Measurements from ENCODE around the gene KCMF1.

Gene KCMF1

GRCh38 chr2:84956334-84957297, 14.3 kb upstream of the KCMF1 start:
- DNase-seq, result no peak

DNA sequence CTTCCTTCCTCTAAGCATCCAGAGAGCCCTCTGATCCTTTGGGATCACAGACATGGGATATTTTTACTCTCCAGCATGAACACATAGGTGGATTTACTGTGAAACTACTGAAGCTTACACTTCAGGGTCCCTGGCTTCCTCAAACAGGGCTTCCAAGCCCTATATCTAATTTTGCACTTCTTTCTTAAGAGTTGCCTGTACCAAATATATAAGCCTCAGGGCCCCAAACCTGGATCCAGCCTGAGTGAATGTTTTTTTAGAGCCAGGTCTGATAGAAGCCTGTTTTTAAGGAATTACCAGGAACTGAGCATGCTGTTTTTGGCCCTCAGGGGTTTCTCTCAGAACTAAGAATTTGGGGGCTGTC, 13.2 kb upstream of the KCMF1 start:
- no peak for DNase-seq

DNA sequence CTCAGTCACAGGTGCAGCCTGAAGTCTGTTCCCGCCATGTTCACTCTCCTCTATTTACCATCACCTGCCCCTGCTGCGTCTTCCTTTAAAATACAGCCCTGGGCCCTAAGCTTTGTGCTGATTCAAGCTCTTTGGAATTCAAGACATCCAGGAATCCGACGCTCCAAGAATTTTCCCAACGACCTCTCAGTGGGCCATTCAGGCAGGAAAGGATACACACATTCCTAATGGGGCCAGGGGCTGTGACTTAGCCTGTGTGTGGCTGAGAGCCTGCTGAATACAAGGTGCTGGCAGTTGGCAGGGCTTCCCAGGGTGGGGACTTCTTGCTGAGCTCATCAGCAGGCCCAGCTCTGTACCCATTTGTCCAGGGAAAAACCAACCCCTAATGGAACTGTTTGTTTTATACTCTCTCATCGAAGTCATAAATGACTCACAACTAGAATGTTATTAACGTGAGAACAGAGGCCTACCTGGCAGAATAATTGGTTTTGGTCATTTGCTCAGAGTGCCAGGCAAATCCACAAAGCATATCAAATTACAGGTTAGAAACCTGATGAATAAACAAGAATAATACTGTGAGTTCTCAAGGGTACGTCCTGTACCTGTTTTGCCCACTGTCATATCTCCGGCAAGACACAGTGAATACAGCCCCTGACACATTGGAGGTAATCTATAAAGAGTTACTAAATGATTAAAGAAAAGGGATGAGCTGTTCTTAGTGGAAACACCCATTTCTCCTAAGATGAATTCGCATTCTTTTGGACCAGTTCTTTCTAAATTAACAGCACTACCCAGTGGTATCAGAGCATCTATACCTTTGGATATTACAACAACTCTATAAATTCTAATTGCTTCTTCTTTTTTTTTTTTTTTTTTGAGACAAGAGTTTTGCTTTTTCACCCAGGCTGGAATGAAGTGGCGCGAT, 12.6 kb upstream of the KCMF1 start:
- DNase-seq, result no peak

DNA sequence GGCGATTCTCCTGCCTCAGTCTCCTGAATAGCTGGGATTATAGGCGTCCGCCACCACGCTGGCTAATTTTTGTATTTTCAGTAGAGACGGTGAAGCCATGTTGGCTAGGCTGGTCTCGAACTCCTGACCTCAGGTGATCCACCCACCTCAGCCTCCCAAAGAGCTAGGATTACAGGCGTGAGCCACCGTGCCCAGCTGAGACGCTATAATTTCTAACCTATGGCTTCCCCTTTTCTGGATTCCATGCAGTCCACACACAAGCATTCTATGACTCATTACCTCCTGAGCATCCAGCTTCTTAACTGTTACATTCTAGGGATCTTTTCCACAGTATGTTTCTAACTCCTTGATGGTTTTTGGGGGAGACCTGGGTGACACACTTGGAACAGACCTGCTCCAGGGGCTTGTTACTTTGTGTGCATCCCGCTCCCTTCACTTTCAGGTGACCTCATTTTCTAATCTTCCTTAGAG, 11.8 kb upstream of the KCMF1 start:
- DNase-seq, result no peak

GRCh38 chr2:84959566-84960506, 11.1 kb upstream of the KCMF1 start:
- DNase-seq, result no peak

DNA sequence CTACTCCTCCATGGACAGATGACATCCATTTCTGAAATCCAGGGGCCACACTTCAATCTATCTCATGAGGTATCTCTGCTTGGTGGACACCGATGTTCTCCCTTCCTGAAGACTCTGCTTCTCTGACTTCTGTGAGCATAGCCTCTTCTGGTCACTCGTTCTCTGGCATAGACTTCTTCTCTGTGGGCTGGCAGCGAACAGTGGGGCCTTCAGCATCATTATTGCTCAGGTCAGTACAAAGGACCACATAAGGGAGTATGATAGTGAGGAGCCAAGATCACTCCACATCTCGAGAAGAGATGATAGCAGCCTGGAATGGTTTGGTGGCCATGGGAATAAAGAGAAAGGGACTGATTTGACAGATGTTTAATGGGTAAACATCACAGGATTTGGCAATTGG, 8.0 kb upstream of the KCMF1 start:
- DNase-seq, result no peak

- no peak for DNase-seq
Observed at GRCh38 chr2:84963323-84963691, 7.7 kb upstream of the KCMF1 start.

DNA sequence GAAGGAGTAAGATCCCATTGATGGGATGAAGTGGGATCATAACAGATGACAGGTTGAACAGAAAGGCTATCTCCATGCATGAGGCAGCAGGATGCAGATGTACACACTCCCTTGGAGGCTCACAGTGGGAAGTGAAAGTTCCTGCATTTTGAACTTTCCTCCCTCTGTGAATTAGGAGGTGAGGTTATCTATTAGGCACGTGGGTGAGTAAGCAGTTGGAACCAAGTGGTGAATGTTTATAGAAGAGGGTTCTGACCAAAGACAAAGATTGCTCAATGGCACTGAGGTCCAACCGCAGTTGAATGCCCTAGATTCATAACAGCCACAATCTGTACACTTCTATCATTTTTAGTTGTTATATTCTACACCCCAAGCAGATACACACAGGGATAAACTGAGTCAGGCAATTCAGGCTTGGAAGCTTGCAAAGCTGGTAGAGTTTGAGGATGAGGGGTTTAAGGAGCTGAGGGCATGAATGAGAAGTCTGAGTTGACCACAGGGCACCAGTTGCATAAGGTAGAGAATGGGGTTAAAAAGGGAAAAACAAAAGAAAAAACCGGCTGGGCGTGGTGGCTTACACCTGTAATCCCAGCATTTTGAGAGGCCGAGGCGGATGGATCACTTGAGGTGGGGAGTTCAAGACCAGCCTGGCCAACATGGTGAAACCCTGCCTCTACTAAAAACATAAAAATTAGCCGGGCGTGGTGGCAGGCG, 7.1 kb upstream of the KCMF1 start:
- no peak for DNase-seq

- no peak for DNase-seq
Observed at GRCh38 chr2:84964406-84965191, 6.4 kb upstream of the KCMF1 start.

DNA sequence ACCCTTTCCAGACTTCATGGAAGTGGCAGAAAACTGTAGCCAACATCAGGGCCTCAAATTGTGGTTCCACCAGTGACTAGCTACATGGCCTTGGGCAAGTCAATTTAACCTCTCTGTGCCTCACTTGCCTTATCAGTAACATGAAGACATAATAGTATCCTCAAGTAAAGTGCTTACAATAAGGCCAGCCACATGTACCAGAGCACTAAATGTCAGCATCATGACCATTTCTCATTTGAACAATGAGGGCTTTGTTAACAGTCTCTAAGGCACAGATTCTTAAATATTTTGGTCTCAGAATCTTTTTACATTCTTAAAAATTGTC, 5.8 kb upstream of the KCMF1 start:
- no peak for DNase-seq

DNA sequence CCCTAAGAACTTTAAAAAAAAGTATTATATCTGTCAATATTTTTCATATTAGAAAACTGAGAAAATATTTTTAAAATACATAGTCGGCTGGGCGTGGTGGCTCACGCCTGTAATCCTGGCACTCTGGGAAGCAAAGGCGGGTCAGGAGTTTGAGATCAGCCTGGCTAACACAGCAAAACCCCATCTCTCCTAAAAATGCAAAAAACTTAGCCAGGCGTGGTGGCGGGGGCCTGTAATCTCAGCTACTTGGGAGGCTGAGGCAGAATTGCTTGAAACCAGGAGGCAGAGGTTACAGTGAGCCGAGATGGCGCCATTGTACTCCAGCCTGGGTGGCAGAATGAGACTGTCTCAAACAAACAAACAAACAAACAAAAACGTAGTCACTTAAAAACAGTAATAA, 5.1 kb upstream of the KCMF1 start:
- no peak for DNase-seq

DNA sequence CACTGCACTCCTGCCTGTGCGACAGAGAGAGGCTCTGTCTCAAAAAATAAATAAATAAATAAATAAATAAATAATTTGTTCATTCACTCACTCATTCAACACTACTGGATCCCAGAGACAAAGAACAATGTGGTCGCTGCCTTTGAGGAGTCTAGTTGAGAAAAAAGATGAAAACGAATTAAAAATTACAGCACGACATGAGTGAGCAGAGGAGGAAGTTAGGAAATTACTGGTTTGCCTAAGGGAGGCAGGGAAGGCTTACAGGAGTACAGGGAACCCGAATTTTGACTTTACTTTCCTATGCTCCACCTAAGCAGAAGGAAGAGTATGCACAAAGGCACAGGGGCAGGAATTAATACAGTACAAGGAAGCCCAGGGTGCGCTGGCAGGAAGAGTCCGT, 4.2 kb upstream of the KCMF1 start:
- DNase-seq, result no peak

- peak; percentile 12 for DNase-seq
Observed at GRCh38 chr2:84969511-84970209, 1.3 kb upstream of the KCMF1 start.

- peak; percentile 47 for DNase-seq
Observed at GRCh38 chr2:84970210-84970867, 622 bp upstream of the KCMF1 start.

DNA sequence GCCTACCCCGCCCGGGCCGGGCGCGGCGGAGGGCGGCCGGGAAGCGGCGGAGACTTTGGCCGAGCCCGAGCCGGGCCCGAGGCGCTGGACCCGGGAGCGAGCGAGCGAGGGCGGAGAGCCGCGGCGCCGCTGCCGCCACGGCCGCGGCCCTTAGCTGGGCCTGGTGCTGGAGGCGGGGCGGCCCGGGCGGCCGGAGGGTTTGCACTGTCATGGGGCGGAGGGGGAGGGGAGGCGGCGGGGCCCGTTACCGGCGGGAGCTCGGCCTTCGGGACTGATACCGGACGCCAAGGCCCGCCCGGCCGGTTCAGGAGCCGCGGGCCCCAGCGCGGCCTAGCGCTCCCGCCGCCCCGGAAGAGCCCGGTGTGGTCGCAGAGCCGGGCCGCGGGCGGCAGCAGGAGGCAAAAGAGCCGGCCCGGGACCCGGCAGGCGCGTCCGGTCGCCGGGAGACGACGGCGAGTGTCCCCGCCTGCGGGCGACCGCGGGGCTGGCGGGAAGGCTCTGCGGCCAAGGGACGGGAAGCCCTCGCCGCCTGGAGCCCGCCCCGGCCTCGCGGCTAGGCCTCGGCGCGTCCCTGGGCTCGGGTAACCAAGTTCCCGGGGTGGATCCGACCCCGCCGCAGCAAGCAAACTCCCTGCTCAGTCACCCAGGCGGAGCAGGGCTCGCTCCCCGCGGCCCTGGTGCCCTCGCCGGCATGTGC, 697 bp downstream of the KCMF1 start:
- DNase-seq, result peak; percentile 64

- no peak for DNase-seq
Observed at GRCh38 chr2:84972207-84972783, 1.3 kb downstream of the KCMF1 start.

- no peak for DNase-seq
Observed at GRCh38 chr2:84972932-84973331, 2.0 kb downstream of the KCMF1 start.

- no peak for DNase-seq
Observed at GRCh38 chr2:84980263-84980983, 9.5 kb downstream of the KCMF1 start.

Measured in effector CD4-positive, alpha-beta T cell (primary cell).